ENCODE measurements around the gene OBSCN.

- TF ChIP-seq EZH2 (IDR thresholded peaks at IDR 0.05; ENCODE audit: borderline replicate concordance, low read depth, low read length, severe bottlenecking) (no peak), CTCF (IDR thresholded peaks at IDR 0.05; ENCODE audit: extremely low read depth in 1 of 2, insufficient read depth in 1 of 2, low read depth in 1 of 2, low read length in 2 of 2) (no peak), POLR2AphosphoS5 (IDR thresholded peaks at IDR 0.05; ENCODE audit: insufficient read depth, low read depth, low read length) (no peak), POLR2A (IDR thresholded peaks at IDR 0.05; ENCODE audit: low read depth, low read length) (no peak), MAX (IDR thresholded peaks at IDR 0.05; ENCODE audit: insufficient read depth, insufficient read length) (no peak), GATA2 (IDR thresholded peaks at IDR 0.05; ENCODE audit: insufficient read depth, insufficient read length, low read depth, low read length) (no peak), JUN (IDR thresholded peaks at IDR 0.05; ENCODE audit: borderline replicate concordance, insufficient read depth, insufficient read length, low read depth) (no peak)
Measured at GRCh38 chr1:228332797-228333738, 125.2 kb downstream of the OBSCN start.
